Measurements from ENCODE around the gene TAGLN.
A peak's percentile ranks its signal among the peaks of the same experiment; 100 is the strongest.

The TAGLN gene

DNA sequence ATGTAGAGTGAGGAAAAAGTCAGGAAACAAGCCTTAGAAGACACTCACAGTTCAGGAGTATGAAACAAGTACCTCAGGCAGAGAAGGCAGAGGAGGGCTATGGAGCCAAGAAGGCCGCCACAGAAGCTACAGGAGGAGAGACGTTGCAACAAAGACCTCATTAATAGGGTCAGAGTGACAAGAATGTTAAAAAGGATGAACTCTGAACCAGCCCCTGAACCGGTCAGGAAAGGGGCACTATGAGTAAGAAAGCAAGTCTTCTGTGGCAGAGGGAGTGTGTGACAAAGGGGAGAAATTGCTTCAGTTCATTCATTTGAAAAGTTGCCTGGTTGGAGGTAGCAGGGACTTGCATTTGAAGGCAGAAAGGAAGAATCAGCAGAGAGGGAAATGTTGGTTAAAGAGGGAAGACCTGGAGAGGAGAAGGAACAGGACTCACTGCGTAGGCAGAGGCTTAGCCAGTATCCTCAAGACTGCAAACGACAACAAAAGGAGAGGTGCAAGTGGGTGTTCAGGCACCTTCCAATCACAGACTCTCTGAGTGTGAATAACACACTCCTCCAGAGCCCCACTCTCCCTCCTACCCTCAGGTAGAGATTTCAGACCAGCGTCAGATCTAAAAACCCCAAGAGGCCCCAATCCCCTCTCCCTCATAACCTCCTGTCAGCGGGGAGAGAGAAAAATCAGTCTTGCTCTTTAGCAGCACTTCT is 15.4 kb downstream of the TAGLN start:
- DNase-seq (ENCODE audit: low read depth in 2 of 2) = no peak

DNA sequence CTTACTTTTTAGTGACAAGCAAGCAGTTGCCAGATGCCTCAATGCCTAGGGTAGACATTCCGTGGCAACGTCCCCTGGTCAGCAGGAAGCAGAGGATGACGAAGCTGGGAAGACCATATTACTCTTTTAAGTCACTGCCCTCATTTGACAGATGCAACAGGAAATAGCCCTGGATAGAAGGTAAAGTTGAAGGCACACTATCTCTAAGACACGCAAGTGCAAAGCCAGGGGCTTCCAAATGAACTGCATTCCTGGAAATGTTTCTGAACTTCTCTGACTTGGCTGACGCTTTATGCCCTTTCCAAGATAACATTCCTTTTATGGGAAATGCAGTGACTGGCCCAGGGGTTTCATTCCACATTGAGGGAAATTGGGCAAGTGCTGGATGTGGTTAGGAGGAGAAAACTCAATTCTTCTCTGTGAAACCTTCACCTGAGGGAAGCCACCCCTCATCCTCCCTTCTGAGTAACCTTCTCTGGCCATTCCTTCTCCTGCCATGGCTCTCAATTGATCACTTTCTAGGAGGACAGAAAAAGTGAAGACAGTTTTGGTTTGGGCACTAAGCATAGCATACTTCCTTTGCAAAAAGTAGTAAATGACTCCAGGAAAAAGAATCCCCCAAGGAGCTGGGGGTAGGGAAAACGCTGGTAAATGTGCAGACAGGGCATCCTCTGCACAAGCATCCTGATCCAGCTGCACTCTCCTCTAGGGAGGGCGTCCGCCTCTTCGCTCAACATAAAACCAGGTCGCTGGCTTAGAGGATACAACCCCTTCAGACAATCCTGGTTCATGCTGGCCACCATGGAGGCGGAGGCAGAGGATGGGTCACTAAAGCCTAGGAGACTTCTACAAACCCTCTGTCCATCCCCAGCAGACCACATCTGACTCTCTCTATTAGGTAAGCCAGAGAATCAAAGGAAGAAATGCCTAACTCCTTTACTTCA is 18.2 kb downstream of the TAGLN start:
- DNase-seq (ENCODE audit: low read depth in 2 of 2) = no peak

DNA sequence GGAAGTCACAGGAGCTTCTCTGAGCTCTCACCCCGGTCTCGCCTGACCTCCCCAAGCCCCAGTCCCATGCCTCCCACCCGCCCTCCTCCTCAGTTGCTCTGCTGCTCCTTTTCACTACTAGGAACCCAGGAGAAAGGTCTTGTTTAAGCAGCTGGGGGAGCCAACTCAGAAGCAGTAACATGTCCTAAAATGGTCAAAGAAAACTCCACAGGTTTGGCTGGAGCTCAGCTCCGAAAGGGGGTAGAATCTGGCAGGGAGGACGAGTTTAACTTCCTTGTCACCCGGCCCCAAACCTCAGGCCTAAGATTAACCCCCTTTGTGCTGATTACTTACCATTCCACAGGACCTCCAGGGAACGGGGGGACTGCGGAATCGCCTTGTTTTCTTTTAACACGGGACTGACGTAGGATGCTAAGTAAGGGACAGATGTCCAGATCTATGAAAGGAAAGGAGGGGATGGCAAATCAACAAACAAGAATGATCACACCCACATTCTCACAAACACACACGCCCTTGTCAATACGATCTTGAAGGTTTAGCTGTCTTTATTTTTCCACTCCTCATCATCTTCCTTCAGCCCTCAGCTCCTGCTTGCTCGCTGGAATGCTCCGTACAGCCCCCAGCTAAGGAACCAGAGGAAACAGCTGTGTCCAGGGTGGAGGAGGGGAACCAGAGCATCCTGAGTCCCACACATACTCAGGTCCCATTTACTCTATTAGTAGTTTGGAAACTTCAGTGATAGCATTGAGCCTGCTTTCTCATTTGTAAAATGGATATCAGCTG is 19.2 kb downstream of the TAGLN start:
- no peak for DNase-seq (ENCODE audit: low read depth in 2 of 2)

DNA sequence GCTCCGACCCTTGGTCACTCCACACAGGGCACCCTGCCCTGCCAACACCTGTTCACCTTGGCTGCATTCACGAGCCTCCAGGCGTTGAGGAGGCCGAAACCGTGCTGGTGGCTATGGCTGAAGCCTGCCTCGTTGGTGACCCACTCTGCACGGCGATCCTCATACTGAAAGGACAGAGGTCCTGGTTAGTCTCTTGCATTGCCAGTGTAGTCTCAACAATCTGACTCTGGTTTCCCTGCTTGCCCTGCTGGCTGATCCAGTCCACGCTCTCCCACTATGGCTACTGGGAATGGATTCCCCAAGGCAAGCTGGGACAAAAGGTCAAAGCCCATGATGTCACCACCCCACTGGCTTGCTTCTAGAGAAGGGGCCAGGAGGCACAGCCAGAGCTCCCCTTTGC is 19.8 kb downstream of the TAGLN start:
- DNase-seq (ENCODE audit: low read depth in 2 of 2) = no peak

DNA sequence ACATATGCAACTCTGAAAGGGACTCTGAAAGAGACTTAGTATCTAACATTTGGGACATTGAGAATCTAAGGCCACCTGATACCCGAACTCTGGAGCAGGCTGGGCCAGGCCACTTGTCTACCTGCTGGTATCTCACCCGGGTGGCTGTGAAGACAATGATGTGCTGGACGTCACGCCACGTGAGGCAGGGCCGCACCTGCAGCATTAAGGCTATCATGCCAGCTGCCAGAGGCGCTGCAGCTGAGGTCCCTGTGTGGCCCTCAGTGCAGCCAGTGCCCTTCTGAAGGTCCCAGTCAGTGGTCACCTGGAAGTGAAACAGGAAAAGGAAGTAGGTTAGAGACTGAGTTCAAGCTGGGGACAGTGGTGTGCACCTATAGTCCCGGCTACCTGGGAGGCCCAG is 20.3 kb downstream of the TAGLN start:
- DNase-seq (ENCODE audit: low read depth in 2 of 2) = no peak

DNA sequence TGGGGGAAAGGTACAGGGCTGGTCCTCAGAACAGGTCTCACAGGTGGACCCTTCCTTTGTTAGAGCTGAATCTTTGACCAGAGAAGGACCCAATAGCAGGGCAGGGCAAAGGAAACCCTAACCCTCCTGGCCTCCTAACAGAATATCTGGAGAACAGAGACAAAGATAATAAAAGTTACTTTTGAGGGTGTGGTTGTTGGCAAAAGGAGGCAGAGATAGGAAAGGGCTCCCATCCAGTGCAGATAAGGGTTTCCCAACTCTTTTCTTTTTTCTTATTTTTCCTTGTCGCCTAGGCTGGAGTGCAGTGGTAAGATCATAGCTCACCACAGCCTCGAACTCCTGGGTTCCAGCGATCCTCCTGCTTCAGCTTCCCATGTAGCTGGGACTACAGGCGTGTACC is 20.8 kb downstream of the TAGLN start:
- no peak for DNase-seq (ENCODE audit: low read depth in 2 of 2)

DNA sequence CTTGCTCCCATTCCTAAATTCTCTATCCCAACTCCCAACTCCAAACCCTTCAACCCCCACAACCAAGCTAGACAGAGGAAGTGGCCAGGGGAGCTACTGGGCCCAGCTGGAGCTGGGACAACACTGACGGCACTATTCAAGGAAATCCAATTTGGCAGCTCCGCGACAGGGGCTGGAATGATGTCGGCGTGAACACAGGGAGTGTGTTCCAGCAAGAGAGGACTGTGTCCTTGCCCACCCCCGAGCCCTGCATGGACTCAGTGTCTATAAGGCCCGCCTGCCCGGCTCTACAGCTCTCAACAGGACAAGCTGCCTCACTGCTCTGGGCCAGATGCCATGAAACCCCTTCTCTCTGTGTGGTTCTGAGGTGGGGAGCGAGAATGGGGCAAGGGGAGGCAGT is 21.4 kb downstream of the TAGLN start:
- DNase-seq (ENCODE audit: low read depth in 2 of 2) = no peak

DNA sequence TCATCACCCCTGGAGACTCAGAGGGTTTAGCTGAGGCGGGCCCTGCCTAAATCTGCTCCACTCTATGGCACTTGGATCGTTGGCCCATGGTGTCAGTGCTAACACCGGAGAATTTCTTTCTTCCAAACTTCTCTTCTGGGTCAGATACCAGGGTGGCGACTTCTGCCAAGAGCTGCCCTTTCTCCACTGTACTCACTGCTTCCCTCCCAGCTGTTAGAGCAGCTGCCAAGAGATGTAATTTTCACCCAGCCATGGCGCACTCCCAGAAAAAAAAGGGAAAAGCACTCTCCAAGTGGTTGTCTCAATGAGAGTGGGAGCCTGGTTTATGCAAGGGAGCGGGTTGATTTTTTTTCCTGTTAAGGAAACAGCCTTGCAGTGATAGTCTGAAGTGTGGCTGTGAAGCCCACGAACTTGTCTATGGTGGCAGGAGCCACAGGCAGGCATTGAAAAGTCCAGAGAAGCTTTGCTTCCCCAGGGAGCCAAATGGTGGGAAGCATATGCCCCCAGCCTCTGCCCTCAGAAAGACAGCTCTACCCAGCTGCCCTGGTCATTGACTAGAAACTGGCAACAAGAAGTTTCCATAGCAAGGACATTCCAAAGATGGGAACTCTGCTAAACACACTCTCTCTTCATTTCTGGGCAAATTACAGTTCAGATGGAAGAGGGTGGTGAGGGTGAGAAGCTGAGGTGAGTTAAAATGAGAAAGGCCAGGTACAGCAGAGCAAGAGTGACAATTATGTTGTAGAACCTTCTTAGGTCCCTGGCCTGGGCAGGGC is 22.0 kb downstream of the TAGLN start:
- no peak for DNase-seq (ENCODE audit: low read depth in 2 of 2)

DNA sequence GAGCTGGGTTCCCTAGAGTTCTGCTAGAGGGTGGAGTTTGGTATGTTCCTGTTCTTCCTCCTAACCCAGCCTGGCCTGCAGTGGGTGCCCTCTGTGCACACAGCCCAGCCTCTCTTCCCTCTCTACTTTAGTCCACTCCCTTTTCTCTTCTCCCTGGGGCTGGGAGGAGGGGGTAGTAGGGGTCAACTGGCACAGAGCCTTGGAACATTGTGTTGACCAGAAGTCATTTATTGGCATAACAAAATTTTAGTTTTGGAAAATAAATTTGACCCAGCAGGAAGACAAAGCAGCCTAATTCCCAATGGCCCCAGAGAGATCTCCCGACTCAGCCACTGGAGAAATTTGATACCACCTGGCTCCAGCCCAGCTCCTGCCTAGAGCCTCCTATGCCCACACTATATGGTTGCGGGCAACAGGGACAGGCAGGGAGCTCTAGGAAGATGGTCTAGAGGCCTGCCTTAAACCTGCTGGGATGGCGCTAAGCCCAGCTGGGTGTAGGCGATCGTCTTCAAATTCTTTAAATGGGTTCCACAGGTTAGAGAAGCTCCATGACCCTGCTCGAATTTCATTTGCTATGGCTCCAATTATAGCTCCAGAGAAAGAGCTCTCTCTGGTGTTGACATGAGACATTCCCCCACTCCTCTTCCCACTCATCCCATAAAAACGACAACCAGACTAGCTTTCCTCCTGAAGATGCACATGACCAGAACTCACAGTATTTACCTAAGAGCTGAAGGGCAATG is 22.8 kb downstream of the TAGLN start:
- no peak for DNase-seq (ENCODE audit: low read depth in 2 of 2)

DNA sequence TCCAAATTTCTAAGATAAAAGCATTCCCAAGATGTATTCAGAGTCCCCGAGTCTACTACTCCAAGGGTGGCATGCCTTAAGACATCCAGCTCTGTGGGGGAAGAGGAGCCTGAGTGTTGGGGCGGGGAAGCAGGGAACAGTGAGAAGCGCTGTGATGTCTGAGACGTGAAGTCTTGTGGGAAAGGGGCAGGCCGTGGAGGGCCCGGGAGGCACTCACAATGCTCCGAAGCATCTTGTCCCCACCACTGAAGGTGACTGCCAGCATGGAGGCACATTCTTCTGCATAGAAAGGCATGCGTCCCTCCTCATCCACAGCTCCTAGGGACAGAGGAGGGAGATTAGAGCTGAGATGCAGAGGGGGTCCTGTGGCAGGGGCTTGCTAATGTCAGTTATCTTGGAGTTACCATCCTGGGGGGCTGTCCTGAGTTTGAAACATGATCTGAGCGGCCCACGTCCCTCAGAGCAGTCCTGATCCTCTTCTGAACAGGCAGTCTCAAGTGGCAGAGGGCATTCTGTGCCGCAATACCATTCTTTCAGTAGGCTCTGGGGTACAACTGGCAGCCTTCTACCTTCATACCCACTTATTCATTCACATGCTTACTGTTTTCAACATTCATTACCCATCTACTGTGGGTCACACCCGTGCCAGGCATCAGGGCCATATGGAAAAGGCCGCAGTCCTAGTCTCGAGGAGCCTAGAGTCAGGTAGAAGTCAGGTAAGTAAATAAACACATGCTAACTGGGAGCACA is 24.0 kb downstream of the TAGLN start:
- no peak for DNase-seq (ENCODE audit: low read depth in 2 of 2)

DNA sequence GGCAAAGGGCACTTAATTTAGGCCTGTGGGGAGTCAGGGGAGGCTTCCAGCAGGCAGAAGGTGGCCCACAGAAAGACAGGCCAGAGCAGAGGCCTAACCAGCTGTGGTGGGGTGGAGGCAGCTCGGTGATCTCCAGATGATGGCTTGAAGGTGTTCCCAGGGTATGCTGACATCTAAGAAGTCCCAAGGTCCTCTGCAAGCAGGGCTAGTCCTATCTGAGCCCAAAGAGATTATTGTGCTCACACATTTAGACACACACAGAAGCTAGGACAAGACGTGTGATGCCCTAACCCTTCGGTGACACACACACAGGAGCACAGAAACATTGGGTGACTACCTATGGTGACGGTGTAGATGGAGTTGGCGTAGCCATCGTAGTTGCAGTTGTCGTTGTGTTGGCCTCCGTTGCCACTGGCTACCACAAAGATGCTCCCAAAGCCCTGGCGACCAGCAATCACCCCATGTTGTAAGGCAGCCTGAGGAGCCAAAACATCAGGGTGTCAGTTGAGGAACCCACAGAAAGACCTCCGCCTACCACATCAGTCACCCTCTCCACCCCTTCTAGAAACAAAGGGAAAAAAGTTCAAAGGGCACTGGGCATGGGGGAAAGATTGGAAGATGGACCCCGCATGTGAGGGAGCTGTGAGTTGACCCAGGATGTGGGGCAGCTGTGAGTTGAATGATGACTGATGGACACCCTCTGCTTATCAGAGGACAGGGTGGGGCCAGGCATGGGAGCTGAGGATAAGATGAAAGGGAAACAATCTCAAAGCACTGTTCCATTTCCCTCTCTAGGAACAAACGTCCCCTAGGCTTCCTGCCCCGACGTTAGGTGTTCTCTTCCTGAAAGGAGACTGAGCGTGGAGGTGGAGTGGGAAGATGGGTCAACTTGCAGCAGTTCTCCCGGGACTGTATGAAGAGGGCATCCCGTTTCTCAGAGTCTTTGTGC is 24.8 kb downstream of the TAGLN start:
- DNase-seq (ENCODE audit: low read depth in 2 of 2) = no peak

DNA sequence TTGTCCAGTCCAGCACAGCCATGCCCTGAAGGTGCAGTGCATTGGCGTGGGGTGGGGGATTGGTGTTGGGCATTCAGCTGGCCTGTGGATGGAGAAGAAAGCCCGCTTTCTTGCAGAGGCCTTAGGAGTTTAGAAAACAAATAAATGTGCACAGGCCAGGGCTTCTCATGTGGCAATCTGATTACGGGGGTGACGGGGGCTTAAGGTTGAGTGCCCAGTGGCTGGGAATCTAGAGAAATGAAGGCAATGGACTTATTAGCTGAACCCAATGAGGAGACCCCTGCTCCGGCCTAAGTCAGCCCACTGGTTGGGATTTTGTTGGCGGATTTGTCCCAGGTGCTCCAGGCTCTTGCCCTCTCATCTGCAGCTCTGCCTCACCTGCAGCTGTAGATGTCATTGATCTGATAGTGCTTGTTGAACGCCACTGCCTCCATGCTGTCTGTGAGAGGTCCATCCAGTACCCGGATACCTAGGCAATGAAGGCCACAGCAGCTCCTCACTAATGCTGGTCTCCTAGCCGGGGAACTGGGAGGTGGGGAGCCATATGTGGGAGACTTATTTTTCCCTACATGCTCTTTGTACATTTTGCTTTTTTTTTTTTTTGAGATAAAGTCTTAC is 26.5 kb downstream of the TAGLN start:
- no peak for DNase-seq (ENCODE audit: low read depth in 2 of 2)

DNA sequence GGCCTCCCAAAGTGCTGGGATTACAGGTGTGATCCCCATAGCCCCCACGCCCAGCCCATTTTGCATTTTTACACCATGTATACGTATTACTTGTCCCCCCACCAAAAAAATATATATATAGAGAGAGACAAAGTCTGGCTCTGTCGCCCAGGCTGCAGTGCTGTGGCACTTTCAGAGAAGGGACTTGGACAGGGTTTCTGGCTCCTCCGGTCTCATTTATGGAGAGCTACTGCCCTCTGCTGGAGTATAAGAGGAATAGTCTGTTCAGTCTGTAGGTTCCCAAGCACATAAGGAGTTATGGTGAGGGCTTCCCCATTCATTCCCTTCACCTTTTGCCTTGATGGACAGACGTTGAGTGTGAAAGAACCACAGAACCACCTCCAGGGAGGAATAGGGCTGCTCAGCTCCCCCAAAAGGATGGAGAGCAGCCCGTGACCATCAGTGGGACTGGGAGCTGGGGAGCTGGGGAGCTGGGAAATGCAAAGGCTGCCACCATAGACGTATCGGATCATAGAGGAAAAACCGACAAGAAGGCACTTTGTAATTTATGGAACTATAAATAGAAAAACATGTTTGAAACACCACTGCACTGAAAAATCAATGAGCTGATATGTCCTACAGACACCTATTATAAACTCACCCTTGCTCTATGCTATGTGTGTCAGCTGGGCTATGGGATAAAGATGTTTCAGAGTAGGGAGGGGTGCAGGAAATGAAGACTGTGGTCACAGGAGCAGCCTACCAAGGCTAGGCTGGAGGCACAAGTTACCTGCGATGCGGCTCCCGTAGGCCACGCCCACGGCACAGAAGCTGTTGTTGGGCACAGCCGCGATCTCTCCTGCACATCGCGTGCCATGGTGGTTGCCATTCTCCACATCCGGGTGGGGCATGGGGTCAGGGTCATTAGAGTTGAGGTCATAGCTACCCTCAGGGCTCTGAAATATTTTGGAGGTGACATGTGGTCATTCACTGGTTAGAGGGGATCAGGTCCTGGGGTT is 27.5 kb downstream of the TAGLN start:
- DNase-seq (ENCODE audit: low read depth in 2 of 2) = no peak

DNA sequence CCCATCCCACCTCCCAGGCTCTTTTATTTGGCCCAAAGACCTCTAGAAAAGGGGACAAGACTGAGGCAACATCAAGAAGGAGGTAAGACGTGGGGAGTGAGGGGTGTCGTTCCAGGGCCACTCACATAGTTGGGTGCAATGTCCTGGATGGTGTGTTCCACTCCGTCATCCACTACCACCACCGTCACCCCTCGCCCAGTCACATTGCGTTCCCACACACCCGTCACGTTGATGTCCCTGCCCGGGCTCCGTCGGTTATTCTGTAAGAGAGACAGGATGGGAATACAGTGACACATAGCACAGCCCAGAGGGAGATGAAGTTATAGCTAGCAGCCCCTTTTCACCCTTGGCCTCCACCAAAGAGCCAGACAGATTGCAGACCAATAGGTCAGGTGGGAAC is 28.9 kb downstream of the TAGLN start:
- no peak for DNase-seq (ENCODE audit: low read depth in 2 of 2)

DNA sequence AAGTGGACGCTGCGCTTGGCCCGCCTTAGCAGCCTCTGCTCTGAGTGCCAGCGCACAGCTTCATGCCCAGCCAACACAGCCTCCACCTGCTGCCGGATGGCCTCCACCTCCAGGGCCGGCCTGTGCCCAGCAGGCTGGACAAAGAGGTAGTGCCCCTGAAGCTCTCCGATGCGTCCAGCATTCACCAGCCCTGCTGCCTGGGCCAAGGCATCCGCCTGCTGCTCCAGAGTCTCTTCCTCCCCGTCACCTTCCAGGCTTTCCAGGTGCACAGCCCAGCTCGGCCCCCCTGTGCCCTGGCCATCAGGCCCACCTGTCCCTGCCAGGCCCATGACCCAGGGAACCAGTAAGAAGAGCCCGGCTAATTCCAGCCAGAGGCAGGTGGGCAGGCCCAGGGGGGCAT is 30.2 kb downstream of the TAGLN start:
- no peak for DNase-seq (ENCODE audit: low read depth in 2 of 2)

DNA sequence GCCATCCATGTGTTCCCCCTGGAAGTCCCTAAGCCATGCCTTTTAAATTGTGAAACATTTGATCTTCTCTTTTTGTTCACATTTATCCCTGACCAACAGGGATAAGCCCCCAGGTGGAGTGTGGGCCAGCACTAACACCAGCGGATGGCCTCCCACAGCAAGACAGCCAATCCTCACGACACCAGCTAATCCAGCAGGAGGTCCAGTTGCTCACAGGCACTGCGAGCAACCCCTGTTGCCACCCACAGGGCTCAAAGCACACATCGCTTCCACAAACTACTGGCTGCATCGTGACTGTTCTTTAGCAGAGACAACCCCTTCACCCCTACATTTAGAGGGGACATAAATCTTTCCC is 30.7 kb downstream of the TAGLN start:
- DNase-seq (ENCODE audit: low read depth in 2 of 2) = no peak

DNA sequence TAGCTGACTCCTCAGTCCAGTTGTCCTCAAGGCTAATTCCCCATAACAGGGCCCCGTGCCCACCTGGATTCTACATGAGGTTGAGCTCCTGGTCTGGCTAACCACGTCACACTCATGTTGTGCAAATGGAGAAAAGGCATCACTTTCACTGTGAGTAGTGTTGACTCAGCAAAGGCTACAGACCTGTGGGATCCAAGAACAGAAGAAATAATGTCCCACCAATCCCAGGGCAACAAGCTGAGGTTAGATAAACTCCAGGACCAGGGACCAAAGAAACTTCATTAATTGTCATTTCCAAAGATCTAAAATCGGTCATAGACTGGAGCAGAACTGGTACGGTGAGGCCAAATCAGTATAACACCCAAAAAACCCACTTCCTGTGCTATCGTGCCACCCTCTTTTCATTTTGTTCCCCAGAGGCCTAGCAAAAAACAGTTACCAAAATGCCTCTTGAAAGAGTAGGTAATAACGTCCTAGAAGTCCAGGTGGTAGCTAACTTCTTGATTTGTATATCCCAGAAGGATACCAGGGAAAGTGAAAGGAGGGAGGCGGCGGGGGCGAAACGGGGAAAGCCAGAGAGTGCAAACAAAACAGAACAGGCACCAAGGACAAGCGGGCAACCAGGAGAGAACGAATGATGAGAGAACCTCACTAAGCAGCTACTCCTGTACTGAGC is 31.3 kb downstream of the TAGLN start:
- DNase-seq (ENCODE audit: low read depth in 2 of 2) = peak in 1 of 2 donors; percentile 30
